NT2/D1 (cell line): ENCODE results near the gene CELF2.
"Not testable (repeated sequence)": the region's sequence is repeated elsewhere in the genome, so short reads cannot be mapped to it uniquely, and the experiment has no call there.

Source experiments
- DNase-seq: peaks from one replicate; pipeline ENCODE4 v3.0.0-alpha.2; 2011; ENCODE audit warnings: low read depth, low spot score
- H3K27me3 ChIP-seq: 2 replicates; pipeline ENCODE4 v1.6.0; 2011; ENCODE audit warnings: mild to moderate bottlenecking; ENCODE audit not compliant: insufficient read length, insufficient read depth
- H3K36me3 ChIP-seq: 2 replicates; pipeline ENCODE4 v1.6.1; 2011; ENCODE audit warnings: mild to moderate bottlenecking, low read length, mixed read lengths; ENCODE audit not compliant: insufficient read depth, insufficient read length
- H3K4me1 ChIP-seq: 2 replicates; pipeline ENCODE4 v1.5.1; 2011; ENCODE audit not compliant: insufficient read depth, insufficient read length
- H3K4me3 ChIP-seq: 2 replicates; pipeline ENCODE4 v1.5.1; 2011; ENCODE audit warnings: low read depth; ENCODE audit not compliant: insufficient read length
- H3K9ac ChIP-seq: 2 replicates; pipeline ENCODE4 v1.6.0; 2011; ENCODE audit warnings: low read depth; ENCODE audit not compliant: insufficient read length
- H3K9me3 ChIP-seq: 2 replicates; pipeline ENCODE4 v1.5.1; 2011; ENCODE audit warnings: mild to moderate bottlenecking, low read length; ENCODE audit not compliant: insufficient read depth
- SUZ12 ChIP-seq: IDR thresholded peaks from 2 replicates; pipeline ENCODE4 v1.6.1; 2011; ENCODE audit not compliant: insufficient read length, insufficient read depth; ENCODE audit errors: extremely low read depth
- YY1 ChIP-seq: IDR thresholded peaks from 2 replicates; pipeline ENCODE4 v1.6.1; 2011; ENCODE audit not compliant: insufficient read length, insufficient read depth
- ZNF274 ChIP-seq: IDR thresholded peaks from 2 replicates; pipeline ENCODE4 v1.6.1; 2011; ENCODE audit warnings: mild to moderate bottlenecking, low read depth, low read length

The CELF2 gene

DNA sequence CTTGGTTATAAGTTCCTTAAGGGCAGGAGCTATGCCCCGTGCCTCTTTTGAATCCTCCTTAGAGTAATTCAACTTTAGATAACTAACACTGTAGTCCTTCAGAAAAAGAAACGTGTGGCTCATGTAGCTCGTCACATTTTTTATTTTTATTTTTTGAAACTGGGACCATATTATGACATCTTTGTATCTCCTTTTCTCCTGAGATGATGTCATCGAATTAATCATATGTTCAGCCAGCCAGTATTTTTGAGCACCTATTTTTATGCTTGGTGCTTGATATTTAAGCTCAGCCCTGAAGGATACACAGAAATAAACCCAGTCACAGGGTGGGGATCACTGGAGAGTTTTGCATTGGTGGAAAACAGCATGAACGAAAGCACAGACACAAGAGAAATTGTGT, 22.6 kb upstream of the CELF2 start:
- Histone ChIP-seq H3K4me1 (no peaks in the 10 kb centered on the region), H3K36me3 (no peaks in the 10 kb centered on the region), H3K27me3 (no peaks in the 10 kb centered on the region), H3K9ac (no peak overlapping the region), H3K9me3 (no peaks in the 10 kb centered on the region), H3K4me3 (no peak overlapping the region)
- TF ChIP-seq ZNF274 (no peak), YY1 (no peak), SUZ12 (no peak)
- no peak for DNase-seq

DNA sequence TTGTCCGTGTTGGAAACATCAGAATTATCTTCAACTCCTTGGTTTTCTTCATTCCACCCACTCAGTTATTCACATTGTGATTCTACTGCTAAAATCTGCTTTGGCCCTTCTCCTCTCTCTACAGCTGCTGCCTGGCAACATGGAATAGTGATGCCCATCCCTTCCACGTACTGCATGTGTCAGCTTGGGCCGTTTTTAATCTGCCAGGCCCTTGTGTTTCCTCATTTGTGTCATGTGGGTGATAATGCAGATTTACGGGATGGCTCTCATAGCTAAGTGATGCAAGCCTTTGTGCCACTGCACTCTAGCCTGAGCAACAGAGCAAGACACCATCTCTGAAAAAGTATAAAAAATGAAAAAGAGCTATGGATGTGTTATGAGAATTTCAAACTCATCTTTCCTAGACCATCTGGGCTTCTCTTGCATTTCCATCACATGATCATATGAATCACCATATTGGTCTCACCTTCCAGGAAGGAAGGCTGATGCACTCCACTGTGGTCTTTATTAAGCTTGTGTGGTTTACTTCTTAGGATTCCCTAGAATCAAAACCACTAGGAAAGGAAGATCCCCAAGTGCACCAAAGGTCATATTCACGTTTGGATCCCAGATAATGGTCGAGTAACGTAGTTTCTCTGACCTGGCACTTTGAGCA, 20.6 kb upstream of the CELF2 start:
- Histone ChIP-seq H3K9ac (no peak overlapping the region), H3K4me3 (no peak overlapping the region), H3K4me1 (no peaks in the 10 kb centered on the region), H3K9me3 (no peaks in the 10 kb centered on the region), H3K36me3 (no peaks in the 10 kb centered on the region), H3K27me3 (no peaks in the 10 kb centered on the region)
- TF ChIP-seq YY1: no peak
- TF ChIP-seq ZNF274: no peak
- no peak for DNase-seq

DNA sequence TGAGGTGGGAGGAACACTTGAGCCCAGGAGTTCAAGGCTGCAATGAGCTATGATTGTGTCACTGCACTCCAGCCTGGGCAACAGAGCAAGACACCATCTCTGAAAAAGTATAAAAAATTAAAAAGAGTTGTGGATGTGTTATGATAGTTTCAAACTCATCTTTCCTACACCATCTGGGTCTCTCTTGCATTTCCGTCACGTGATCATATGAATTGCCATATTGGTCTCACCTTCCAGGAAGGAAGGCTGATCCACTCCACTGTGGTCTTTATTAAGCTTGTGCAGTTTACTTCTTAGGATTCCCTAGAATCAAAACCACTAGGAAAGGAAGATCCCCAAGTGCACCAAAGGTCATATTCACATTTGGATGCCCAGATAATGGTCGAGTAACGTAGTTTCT, 18.2 kb upstream of the CELF2 start:
- H3K36me3 ChIP-seq, H3K4me3 ChIP-seq, H3K9me3 ChIP-seq, DNase-seq, H3K27me3 ChIP-seq, H3K9ac ChIP-seq, H3K4me1 ChIP-seq: not testable (repeated sequence)

DNA sequence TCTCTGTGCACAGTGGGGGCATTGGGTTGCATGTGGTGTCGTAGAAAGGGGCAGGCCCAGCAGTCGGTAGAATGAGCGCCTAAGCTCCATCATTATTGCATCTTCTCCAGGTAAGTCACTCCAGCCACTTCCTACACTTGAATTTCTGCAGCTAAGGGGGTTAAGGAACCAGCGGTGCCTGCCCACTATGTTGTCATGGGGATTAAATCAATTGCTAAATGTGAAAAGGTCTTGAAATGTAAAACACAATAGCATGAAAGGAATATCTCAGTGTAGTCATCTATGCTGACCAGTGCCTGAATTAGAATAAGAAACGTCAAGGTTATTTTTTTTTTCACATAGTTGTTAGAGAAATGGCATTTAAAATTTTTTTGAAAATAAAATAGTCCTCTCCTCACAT, 15.2 kb upstream of the CELF2 start:
- H3K4me3 ChIP-seq: no peak overlapping the region
- no peaks in the 10 kb centered on the region for H3K27me3 ChIP-seq
- H3K4me1 ChIP-seq: no peaks in the 10 kb centered on the region
- no peaks in the 10 kb centered on the region for H3K9me3 ChIP-seq
- DNase-seq: no peak
- TF ChIP-seq ZNF274: no peak
- TF ChIP-seq YY1: no peak
- TF ChIP-seq SUZ12: no peak
- H3K36me3 ChIP-seq: no peaks in the 10 kb centered on the region
- no peak overlapping the region for H3K9ac ChIP-seq

DNA sequence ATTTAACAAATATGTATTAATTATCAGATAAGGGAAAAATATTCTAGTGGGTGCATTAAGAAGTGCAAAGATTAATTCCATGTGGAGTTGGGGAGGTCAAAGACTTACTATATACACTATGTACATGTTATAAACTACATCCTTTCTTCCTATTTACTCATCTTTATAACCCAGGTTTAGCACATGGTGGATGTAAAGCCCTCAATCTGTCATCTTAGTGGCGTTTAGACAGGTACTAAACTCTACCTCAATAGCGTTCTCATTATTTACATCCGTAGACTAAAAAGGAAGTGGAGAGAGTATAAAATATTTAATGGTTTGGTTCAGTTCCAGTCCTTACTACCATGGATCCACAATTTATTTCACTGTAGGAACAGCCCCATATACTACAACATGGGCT, 14.8 kb upstream of the CELF2 start:
- no peaks in the 10 kb centered on the region for H3K36me3 ChIP-seq
- H3K4me3 ChIP-seq: no peak overlapping the region
- TF ChIP-seq ZNF274: no peak
- no peak for TF ChIP-seq YY1
- no peak for TF ChIP-seq SUZ12
- no peak for DNase-seq
- no peak overlapping the region for H3K9ac ChIP-seq
- no peaks in the 10 kb centered on the region for H3K27me3 ChIP-seq
- no peaks in the 10 kb centered on the region for H3K4me1 ChIP-seq
- H3K9me3 ChIP-seq: no peaks in the 10 kb centered on the region

DNA sequence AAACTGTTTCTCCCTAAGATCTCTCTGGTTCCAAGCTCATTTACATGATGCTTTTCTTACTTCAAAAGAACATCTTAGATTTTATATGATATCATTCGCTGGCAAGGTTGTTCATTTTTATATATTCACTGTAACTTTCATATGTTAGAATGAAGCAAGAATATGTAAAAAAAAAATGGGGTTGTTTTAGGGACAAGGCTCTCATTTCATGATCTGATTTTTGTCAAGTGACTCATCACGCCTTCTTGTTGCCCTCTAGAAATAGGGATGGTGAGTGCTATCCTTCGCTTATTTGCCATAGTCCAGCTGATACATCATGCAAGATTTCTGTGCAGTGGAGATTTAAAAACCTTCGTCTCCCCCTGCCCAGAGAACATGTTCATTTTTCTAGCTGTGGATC, 14.0 kb upstream of the CELF2 start:
- TF ChIP-seq YY1: no peak
- TF ChIP-seq ZNF274: no peak
- no peak for TF ChIP-seq SUZ12
- DNase-seq: no peak

DNA sequence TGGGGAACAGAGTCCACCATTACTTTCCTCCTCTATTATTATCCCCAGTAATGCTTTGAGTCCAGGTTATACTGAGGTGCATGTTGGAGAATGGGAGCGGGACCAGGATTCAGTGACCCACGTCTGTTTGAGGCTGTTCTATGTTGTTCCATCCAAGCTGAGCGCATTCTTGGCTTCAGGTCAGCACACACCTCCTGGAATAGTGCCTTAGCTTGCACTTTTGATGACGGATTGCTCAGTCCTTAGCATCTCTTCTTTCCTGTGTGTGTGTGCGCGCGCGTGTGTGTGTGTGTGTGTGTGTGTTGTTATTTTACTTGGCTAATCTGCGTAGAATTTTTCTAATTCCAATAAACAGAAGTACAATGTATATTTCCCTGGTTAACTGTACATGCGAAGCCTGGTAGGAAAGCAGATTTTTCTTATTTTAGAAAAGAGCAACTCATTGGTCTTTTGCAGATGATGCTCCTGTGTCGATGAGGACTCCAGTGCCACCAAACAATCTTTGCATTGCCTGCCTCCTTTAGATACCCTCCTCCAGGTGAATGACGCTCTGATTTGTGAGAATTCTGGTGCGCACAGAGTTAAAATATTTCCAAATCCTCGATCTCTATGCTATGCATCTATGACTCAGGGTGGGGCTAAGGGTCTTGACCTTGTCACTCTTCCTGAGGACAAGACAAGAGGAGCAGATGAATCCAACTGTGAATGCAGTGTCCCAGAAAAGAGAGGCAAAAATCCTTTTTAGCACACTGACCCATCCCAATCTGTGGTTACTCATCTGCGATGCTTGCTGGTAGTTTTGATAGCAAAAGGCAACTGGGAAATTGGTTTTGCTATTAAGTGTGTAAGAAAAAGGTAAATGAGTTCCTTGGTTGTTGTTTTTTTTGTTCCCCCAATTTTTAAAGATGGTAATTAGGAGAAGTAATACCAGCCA, 13.3 kb upstream of the CELF2 start:
- Histone ChIP-seq H3K36me3 (no peaks in the 10 kb centered on the region), H3K27me3 (no peaks in the 10 kb centered on the region), H3K4me3 (no peak overlapping the region), H3K9me3 (no peaks in the 10 kb centered on the region), H3K9ac (no peak overlapping the region), H3K4me1 (no peaks in the 10 kb centered on the region)
- no peak for TF ChIP-seq SUZ12
- no peak for TF ChIP-seq YY1
- no peak for TF ChIP-seq ZNF274
- DNase-seq: no peak

More for the DNA sequence above, 14.0 kb upstream of the CELF2 start:
- Histone ChIP-seq H3K36me3 (no peaks in the 10 kb centered on the region), H3K9ac (no peak overlapping the region), H3K27me3 (no peaks in the 10 kb centered on the region), H3K4me3 (no peak overlapping the region), H3K4me1 (no peaks in the 10 kb centered on the region), H3K9me3 (no peaks in the 10 kb centered on the region)
